Mesendoderm (in vitro differentiated cells): ENCODE data around the gene CCL21.

Experiments used
- DNase-seq: peaks from one replicate; pipeline ENCODE4 v3.0.0; 2013
- H2AK5ac ChIP-seq: 2 replicates; pipeline ENCODE4 v1.6.1; 2013; ENCODE audit warnings: low read length, inconsistent platforms
- H2BK120ac ChIP-seq: 2 replicates; pipeline ENCODE4 v1.6.1; 2013; ENCODE audit warnings: low read depth, mild to moderate bottlenecking, low read length, moderate library complexity, mixed read lengths
- H2BK15ac ChIP-seq: replicated peaks from 2 replicates; pipeline ENCODE4 v1.6.1; 2013; ENCODE audit warnings: low read depth, mild to moderate bottlenecking, moderate library complexity
- H2BK5ac ChIP-seq: 2 replicates; pipeline ENCODE4 v1.6.1; 2013; ENCODE audit warnings: low read length, inconsistent platforms
- H3K18ac ChIP-seq: 2 replicates; pipeline ENCODE4 v1.6.1; 2013; ENCODE audit warnings: mild to moderate bottlenecking, low read length, mixed read lengths
- H3K23ac ChIP-seq: one replicate; pipeline ENCODE4 v1.6.1; 2013; ENCODE audit warnings: low read length
- H3K27ac ChIP-seq: 2 replicates; pipeline ENCODE4 v1.5.1; 2013; ENCODE audit warnings: low read depth, mild to moderate bottlenecking, inconsistent platforms, low read length, moderate library complexity
- H3K27me3 ChIP-seq: 2 replicates; pipeline ENCODE4 v1.6.1; 2013; ENCODE audit warnings: low read length, control low read depth, mild to moderate bottlenecking, inconsistent platforms; ENCODE audit not compliant: insufficient read depth, poor library complexity
- H3K36me3 ChIP-seq: 2 replicates; pipeline ENCODE4 v1.6.1; 2013; ENCODE audit warnings: low read length, inconsistent platforms; ENCODE audit not compliant: control insufficient read depth, insufficient read depth
- H3K4ac ChIP-seq: one replicate; pipeline ENCODE4 v1.6.1; 2013; ENCODE audit warnings: low read depth, mild to moderate bottlenecking, low read length, moderate library complexity
- H3K4me1 ChIP-seq: 2 replicates; pipeline ENCODE4 v1.6.1; 2013; ENCODE audit warnings: low read depth, low read length, inconsistent platforms; ENCODE audit not compliant: control insufficient read depth
- H3K4me2 ChIP-seq: 2 replicates; pipeline ENCODE4 v1.6.1; 2013; ENCODE audit warnings: low read length
- H3K4me3 ChIP-seq: 2 replicates; pipeline ENCODE4 v1.5.1; 2013; ENCODE audit warnings: mild to moderate bottlenecking, low read length
- H3K56ac ChIP-seq: one replicate; pipeline ENCODE4 v1.6.1; 2013; ENCODE audit warnings: low read length
- H3K79me1 ChIP-seq: 2 replicates; pipeline ENCODE4 v1.6.1; 2013; ENCODE audit warnings: low read length, inconsistent platforms
- H3K79me2 ChIP-seq: 2 replicates; pipeline ENCODE4 v1.6.1; 2013; ENCODE audit warnings: mild to moderate bottlenecking, low read length; ENCODE audit not compliant: control insufficient read depth, insufficient read depth
- H3K9ac ChIP-seq: 2 replicates; pipeline ENCODE4 v1.6.1; 2013; ENCODE audit warnings: low read length, inconsistent platforms
- H4K5ac ChIP-seq: one replicate; pipeline ENCODE4 v1.6.1; 2013; ENCODE audit warnings: low read length
- H4K8ac ChIP-seq: one replicate; pipeline ENCODE4 v1.6.1; 2013; ENCODE audit warnings: low read depth, mild to moderate bottlenecking, control low read depth, low read length, moderate library complexity
- WGBS: extraction: QIAGEN DNeasy Blood & Tissue Kit; methylation state at CpG from one replicate; pipeline ENCODE4 v1.1.7; 2013; ENCODE audit warnings: low lambda C conversion rate, missing lambda C conversion rate; ENCODE audit not compliant: insufficient coverage; ENCODE audit errors: extremely low coverage; 5-methylcytosine and 5-hydroxymethylcytosine counted together

CCL21 gene

GRCh38 chr9:34686732-34687131 lies 23.2 kb downstream of the CCL21 start:
- H3K27ac ChIP-seq = no peak overlapping the region
- WGBS = no CpG with 5 or more reads among the region's 1 CpG
- H3K36me3 ChIP-seq = no peaks in the 10 kb centered on the region
- no peak overlapping the region for H3K18ac ChIP-seq
- no peak overlapping the region for H2BK5ac ChIP-seq
- no peak overlapping the region for H4K8ac ChIP-seq
- H3K23ac ChIP-seq = no peak overlapping the region
- no peak overlapping the region for H3K4me2 ChIP-seq
- H4K5ac ChIP-seq = no peak overlapping the region
- no peak overlapping the region for H3K9ac ChIP-seq
- H3K27me3 ChIP-seq = no peaks in the 10 kb centered on the region
- no peak for DNase-seq
- H3K4me1 ChIP-seq = no peaks in the 10 kb centered on the region
- no peaks in the 10 kb centered on the region for H3K79me2 ChIP-seq
- no peaks in the 10 kb centered on the region for H3K79me1 ChIP-seq
- no peak overlapping the region for H2BK120ac ChIP-seq
- no peak overlapping the region for H3K56ac ChIP-seq
- no peak overlapping the region for H2AK5ac ChIP-seq
- H2BK15ac ChIP-seq = no peak overlapping the region
- no peak overlapping the region for H3K4ac ChIP-seq
- H3K4me3 ChIP-seq = no peak overlapping the region

- Histone ChIP-seq H3K4me2 (no peak overlapping the region), H3K4me3 (no peak overlapping the region)
- WGBS = no CpG with 5 or more reads among the region's 5 CpGs
These were observed 23.7 kb downstream of the CCL21 start for GRCh38 chr9:34686231-34686630.

GRCh38 chr9:34685591-34685990 lies 24.3 kb downstream of the CCL21 start:
- no peak overlapping the region for H3K4me2 ChIP-seq
- no peak overlapping the region for H2BK15ac ChIP-seq
- no peak overlapping the region for H4K8ac ChIP-seq
- H3K4me3 ChIP-seq = no peak overlapping the region
- H2BK120ac ChIP-seq = no peak overlapping the region
- no peak for DNase-seq
- no peaks in the 10 kb centered on the region for H3K79me2 ChIP-seq
- H2BK5ac ChIP-seq = no peak overlapping the region
- H3K27ac ChIP-seq = no peak overlapping the region
- H3K56ac ChIP-seq = no peak overlapping the region
- H2AK5ac ChIP-seq = no peak overlapping the region
- H4K5ac ChIP-seq = no peak overlapping the region
- H3K4me1 ChIP-seq = no peaks in the 10 kb centered on the region
- H3K18ac ChIP-seq = no peak overlapping the region
- no CpG with 5 or more reads among the region's 4 CpGs for WGBS
- no peak overlapping the region for H3K4ac ChIP-seq
- H3K36me3 ChIP-seq = no peaks in the 10 kb centered on the region
- no peaks in the 10 kb centered on the region for H3K79me1 ChIP-seq
- H3K23ac ChIP-seq = no peak overlapping the region
- H3K27me3 ChIP-seq = no peaks in the 10 kb centered on the region
- no peak overlapping the region for H3K9ac ChIP-seq

More at GRCh38 chr9:34686231-34686630, 23.7 kb downstream of the CCL21 start:
- H3K27me3 ChIP-seq = no peaks in the 10 kb centered on the region
- no peak overlapping the region for H3K23ac ChIP-seq
- no peaks in the 10 kb centered on the region for H3K4me1 ChIP-seq
- H3K9ac ChIP-seq = no peak overlapping the region
- H2AK5ac ChIP-seq = no peak overlapping the region
- DNase-seq = no peak
- H2BK5ac ChIP-seq = no peak overlapping the region
- H2BK15ac ChIP-seq = no peak overlapping the region
- no peaks in the 10 kb centered on the region for H3K79me2 ChIP-seq
- H3K56ac ChIP-seq = no peak overlapping the region
- no peaks in the 10 kb centered on the region for H3K79me1 ChIP-seq
- no peaks in the 10 kb centered on the region for H3K36me3 ChIP-seq
- H4K5ac ChIP-seq = no peak overlapping the region
- H3K4ac ChIP-seq = no peak overlapping the region
- H2BK120ac ChIP-seq = no peak overlapping the region
- no peak overlapping the region for H4K8ac ChIP-seq
- H3K18ac ChIP-seq = no peak overlapping the region
- no peak overlapping the region for H3K27ac ChIP-seq

GRCh38 chr9:34684816-34685215 lies 25.1 kb downstream of the CCL21 start:
- Histone ChIP-seq H2BK5ac (no peak overlapping the region), H3K79me2 (no peaks in the 10 kb centered on the region), H3K56ac (no peak overlapping the region), H4K5ac (no peak overlapping the region), H3K79me1 (no peaks in the 10 kb centered on the region), H3K4ac (no peak overlapping the region), H3K27ac (no peak overlapping the region), H3K18ac (no peak overlapping the region), H3K9ac (no peak overlapping the region), H3K4me1 (no peaks in the 10 kb centered on the region), H2BK15ac (no peak overlapping the region), H2AK5ac (no peak overlapping the region), H2BK120ac (no peak overlapping the region), H3K23ac (no peak overlapping the region), H4K8ac (no peak overlapping the region), H3K4me3 (no peak overlapping the region), H3K27me3 (no peaks in the 10 kb centered on the region), H3K4me2 (no peak overlapping the region), H3K36me3 (no peaks in the 10 kb centered on the region)
- no peak for DNase-seq
- WGBS = no CpG with 5 or more reads among the region's 4 CpGs

GRCh38 chr9:34684145-34684544 lies 25.8 kb downstream of the CCL21 start:
- Histone ChIP-seq H3K56ac (no peak overlapping the region), H3K23ac (no peak overlapping the region), H2AK5ac (no peak overlapping the region), H2BK5ac (no peak overlapping the region), H3K18ac (no peak overlapping the region), H3K4me1 (no peaks in the 10 kb centered on the region), H3K4ac (no peak overlapping the region), H3K79me1 (no peaks in the 10 kb centered on the region), H3K4me2 (no peak overlapping the region), H2BK15ac (no peak overlapping the region), H3K36me3 (no peaks in the 10 kb centered on the region), H3K27ac (no peak overlapping the region), H3K9ac (no peak overlapping the region), H2BK120ac (no peak overlapping the region), H3K27me3 (no peaks in the 10 kb centered on the region), H3K4me3 (no peak overlapping the region), H3K79me2 (no peaks in the 10 kb centered on the region), H4K8ac (no peak overlapping the region), H4K5ac (no peak overlapping the region)
- WGBS = no CpG with 5 or more reads among the region's 4 CpGs
- no peak for DNase-seq

GRCh38 chr9:34675869-34676268 lies 34.1 kb downstream of the CCL21 start:
- H4K5ac ChIP-seq = no peak overlapping the region
- no peak overlapping the region for H3K9ac ChIP-seq
- no peak overlapping the region for H3K4me3 ChIP-seq
- H3K79me2 ChIP-seq = no peaks in the 10 kb centered on the region
- H3K4me1 ChIP-seq = no peaks in the 10 kb centered on the region
- H3K23ac ChIP-seq = no peak overlapping the region
- H2BK5ac ChIP-seq = no peak overlapping the region
- no peak overlapping the region for H3K56ac ChIP-seq
- H3K4ac ChIP-seq = no peak overlapping the region
- no peaks in the 10 kb centered on the region for H3K27me3 ChIP-seq
- H2BK15ac ChIP-seq = no peak overlapping the region
- H2AK5ac ChIP-seq = no peak overlapping the region
- no peak overlapping the region for H4K8ac ChIP-seq
- H2BK120ac ChIP-seq = no peak overlapping the region
- H3K79me1 ChIP-seq = no peaks in the 10 kb centered on the region
- WGBS = no CpG with 5 or more reads among the region's 2 CpGs
- no peak overlapping the region for H3K27ac ChIP-seq
- no peaks in the 10 kb centered on the region for H3K36me3 ChIP-seq
- no peak overlapping the region for H3K18ac ChIP-seq
- H3K4me2 ChIP-seq = no peak overlapping the region
- no peak for DNase-seq
